IMR-90 (cell line): ENCODE data around the gene TRAPPC12. TPM values are rescaled to one million over a fixed set of nuclear protein-coding genes. Genes with fewer than 3 reads are reported as not detected.

ENCODE experiments used
- ATAC-seq: fragments of 200-7000 bp; cut with Tn5 transposase; 2 replicates; pipeline ENCODE4 v1.9.1; 2020; ENCODE audit warnings: low read depth, mild to moderate bottlenecking, moderate library complexity
- BruUV-seq: library from RNA; stranded (reverse); fragments of 400-500 nt; replicated peaks from 2 replicates; lab custom pipeline; 2021; lab: Mats Ljungman, UMichigan
- CTCF ChIA-PET: fragments of 300-600 bp; formaldehyde crosslinking; extraction: SDS; loops from one replicate; lab custom pipeline; 2021; ENCODE audit warnings: antibody characterized with exemption; lab: Yijun Ruan, JAX
- POLR2A ChIA-PET: fragments of 300-600 bp; sonication (Branson Sonifier 250); formaldehyde crosslinking; loops from one replicate; lab custom pipeline; 2022; ENCODE audit warnings: antibody characterized with exemption; ENCODE audit not compliant: unreplicated experiment; lab: Charles Lee
- DNase-seq: peaks from one replicate; pipeline ENCODE4 v3.0.0; 2013
- H2AFZ ChIP-seq: replicated peaks from 2 replicates; pipeline ENCODE3; 2013; ENCODE audit warnings: low read length, mild to moderate bottlenecking; ENCODE audit not compliant: poor library complexity
- H2AK5ac ChIP-seq: 2 replicates; pipeline ENCODE4 v1.6.1; 2013; ENCODE audit warnings: low read depth, low read length, inconsistent platforms
- H2AK9ac ChIP-seq: replicated peaks from 2 replicates; pipeline ENCODE3; 2013; ENCODE audit warnings: mild to moderate bottlenecking, low read depth, low read length, moderate library complexity; ENCODE audit not compliant: poor library complexity
- H2BK120ac ChIP-seq: 2 replicates; pipeline ENCODE4 v1.6.1; 2013; ENCODE audit warnings: low read depth, low read length, inconsistent platforms
- H2BK15ac ChIP-seq: 3 replicates; pipeline ENCODE4 v1.6.1; 2013; ENCODE audit warnings: low read depth, low read length, inconsistent platforms
- H2BK20ac ChIP-seq: 2 replicates; pipeline ENCODE4 v1.6.1; 2013; ENCODE audit warnings: low read depth, mild to moderate bottlenecking, inconsistent platforms, low read length, moderate library complexity
- H2BK5ac ChIP-seq: 2 replicates; pipeline ENCODE4 v1.6.1; 2013; ENCODE audit warnings: mild to moderate bottlenecking, low read depth, low read length, inconsistent platforms; ENCODE audit not compliant: poor library complexity, severe bottlenecking
- H3K14ac ChIP-seq: replicated peaks from 2 replicates; pipeline ENCODE4 v1.6.1; 2013; ENCODE audit warnings: low read depth, low read length, inconsistent platforms
- H3K18ac ChIP-seq: 2 replicates; pipeline ENCODE4 v1.6.1; 2013; ENCODE audit warnings: low read depth, low read length, control low read depth
- H3K23ac ChIP-seq: 2 replicates; pipeline ENCODE4 v1.6.1; 2013; ENCODE audit warnings: low read depth, low read length, inconsistent platforms
- H3K27ac ChIP-seq: 2 replicates; pipeline ENCODE4 v1.5.1; 2013; ENCODE audit warnings: mild to moderate bottlenecking, control low read depth, low read length; ENCODE audit not compliant: insufficient read depth
- H3K27me3 ChIP-seq: 2 replicates; pipeline ENCODE4 v1.6.1; 2013; ENCODE audit warnings: low read length; ENCODE audit not compliant: control insufficient read depth, insufficient read depth
- H3K36me3 ChIP-seq: 2 replicates; pipeline ENCODE4 v1.6.1; 2013; ENCODE audit warnings: low read length, mixed read lengths; ENCODE audit not compliant: control insufficient read depth, insufficient read depth
- H3K4ac ChIP-seq: 2 replicates; pipeline ENCODE4 v1.6.1; 2013; ENCODE audit warnings: low read depth, low read length, inconsistent platforms
- H3K4me1 ChIP-seq: 2 replicates; pipeline ENCODE4 v1.6.1; 2013; ENCODE audit warnings: low read length, mixed read lengths; ENCODE audit not compliant: control insufficient read depth, insufficient read depth
- H3K4me2 ChIP-seq: 2 replicates; pipeline ENCODE4 v1.6.1; 2013; ENCODE audit warnings: low read depth, mild to moderate bottlenecking, control low read depth, low read length, moderate library complexity
- H3K4me3 ChIP-seq: 2 replicates; pipeline ENCODE4 v1.5.1; 2013; ENCODE audit warnings: low read depth, mild to moderate bottlenecking, control low read depth, low read length, moderate library complexity; ENCODE audit not compliant: insufficient read depth
- H3K56ac ChIP-seq: 2 replicates; pipeline ENCODE4 v1.6.1; 2013; ENCODE audit warnings: low read length, inconsistent platforms; ENCODE audit not compliant: insufficient read depth; ENCODE audit errors: extremely low read depth
- H3K79me1 ChIP-seq, 2 experiments: 2 replicates each; pipeline ENCODE4 v1.6.1; 2013; ENCODE audit warnings: low read length in 2 of 2, inconsistent platforms in 1 of 2, low read depth in 1 of 2
- H3K9ac ChIP-seq: 2 replicates; pipeline ENCODE4 v1.6.1; 2013; ENCODE audit warnings: low read depth, low read length, control low read depth
- H3K9me1 ChIP-seq: 2 replicates; pipeline ENCODE4 v1.6.1; 2013; ENCODE audit warnings: low read length, inconsistent platforms; ENCODE audit not compliant: insufficient read depth
- H3K9me3 ChIP-seq: 2 replicates; pipeline ENCODE4 v1.6.1; 2013; ENCODE audit warnings: low read length; ENCODE audit not compliant: control insufficient read depth, insufficient read depth
- H4K20me1 ChIP-seq: 2 replicates; pipeline ENCODE4 v1.6.1; 2013; ENCODE audit warnings: low read length, inconsistent platforms; ENCODE audit not compliant: insufficient read depth
- H4K5ac ChIP-seq: 2 replicates; pipeline ENCODE4 v1.6.1; 2013; ENCODE audit warnings: mild to moderate bottlenecking, low read depth, low read length, control low read depth
- H4K8ac ChIP-seq, 2 experiments: 2 replicates each; pipeline ENCODE4 v1.6.1; 2013; ENCODE audit warnings: low read depth in 2 of 2, low read length in 2 of 2, control low read depth in 1 of 2, inconsistent platforms in 1 of 2
- H4K91ac ChIP-seq: 2 replicates; pipeline ENCODE4 v1.6.1; 2013; ENCODE audit warnings: low read depth, low read length, inconsistent platforms; ENCODE audit not compliant: insufficient read depth
- BHLHE40 ChIP-seq: fragments of 150-350 bp; IDR thresholded peaks from 2 replicates; pipeline ENCODE4 v1.6.1; 2016; ENCODE audit warnings: mild to moderate bottlenecking, low read depth, low read length
- RAD21 ChIP-seq: IDR thresholded peaks from 2 replicates; pipeline ENCODE4 v1.6.1; 2012; ENCODE audit warnings: low read length, improper control_type of control experiment
- WGBS, 2 experiments: methylation state at CpG; one replicate each; pipeline versions ENCODE4 v1.1.5 to v1.1.7; 2013; ENCODE audit warnings: missing lambda C conversion rate in 2 of 2; ENCODE audit not compliant: insufficient read length in 1 of 2; ENCODE audit errors: extremely low coverage in 2 of 2; 5-methylcytosine and 5-hydroxymethylcytosine counted together
- dilution Hi-C: fragments of 300-500 bp; cut with HindIII; formaldehyde crosslinking; loops from one replicate; pipeline ENCODE4 v1.14.3; 2018; ENCODE audit warnings: low sequenced_read_pairs; ENCODE audit not compliant: unreplicated experiment
- in situ Hi-C: fragments of 300-500 bp; cut with MboI; formaldehyde crosslinking; loops from 3 replicates; pipeline ENCODE4 v1.14.3; 2019; ENCODE audit warnings: low sequenced_read_pairs, inconsistent platforms, mixed read lengths
- intact Hi-C: fragments of 100-400 bp; cut with micrococcal nuclease; formaldehyde crosslinking; loops from 2 replicates; pipeline ENCODE4 v1.10.0; 2022
- polyA plus RNA-seq, 3 experiments: library from polyadenylated mRNA; depleted of rRNA; stranded (reverse); fragments of >200 nt; gene quantifications; 2 replicates each; pipeline ENCODE4 v1.2.3, GENCODE V29; 2012; ENCODE audit warnings: low replicate concordance in 1 of 3
- total RNA-seq: library from RNA; depleted of rRNA; stranded (reverse); fragments of >200 nt; gene quantifications from 2 replicates; pipeline ENCODE4 v1.2.3, GENCODE V29; 2012

The TRAPPC12 gene
- total and polyA plus RNA-seq, 2 of the 4 experiments (the other 2 are of a cell fraction) = 25.8 to 69.9 TPM

GRCh38 chr2:3451926-3452671 is 72.6 kb downstream of the TRAPPC12 start:
- H2AK5ac ChIP-seq = no peak overlapping the region
- H3K56ac ChIP-seq = no peak overlapping the region
- no peak overlapping the region for H2AFZ ChIP-seq
- dilution Hi-C loops (no loop called here), intact Hi-C loops (no loop called here), in situ Hi-C loops (no loop called here)
- H2BK5ac ChIP-seq = no peak overlapping the region
- H4K20me1 ChIP-seq = no peaks in the 10 kb centered on the region; the same call in 1 of the 2 replicates
- no peak overlapping the region for H2BK20ac ChIP-seq
- peaks cover 4 to 6% of the 10 kb centered on the region in 2 experiments; a peak in 2 of 4 replicates for H3K79me1 ChIP-seq
- H3K14ac ChIP-seq = no peak overlapping the region
- H3K23ac ChIP-seq = no peak overlapping the region
- no peaks in the 10 kb centered on the region; the same call in 1 of the 2 replicates for H3K9me1 ChIP-seq
- H3K27me3 ChIP-seq = no peaks in the 10 kb centered on the region
- BruUV-seq = no TSS peak
- H3K9ac ChIP-seq = no peak overlapping the region
- no peak for TF ChIP-seq RAD21
- TF ChIP-seq BHLHE40 = no peak
- no peak overlapping the region for H3K18ac ChIP-seq
- no peak for DNase-seq
- no peaks in the 10 kb centered on the region for H3K4me1 ChIP-seq
- ATAC-seq = no peak
- no peak overlapping the region for H3K4me3 ChIP-seq
- H3K36me3 ChIP-seq = peaks cover 38% of the 10 kb centered on the region
- H2BK15ac ChIP-seq = no peak overlapping the region
- ChIA-PET POLR2A (no interaction called here), CTCF (interaction anchor here (0.9 to 2.9 kb wide), 2 partner anchors 10 to 14 kb away, joined by 4 to 14 read pairs; no protein-coding TSS in a partner anchor)
- no peak overlapping the region for H4K91ac ChIP-seq
- no peak overlapping the region for H2AK9ac ChIP-seq
- no peak overlapping the region for H3K4me2 ChIP-seq
- no peaks in the 10 kb centered on the region for H3K9me3 ChIP-seq
- no peak overlapping the region for H3K27ac ChIP-seq
- 93% methylated on average over 8 of the region's 17 CpGs; no CpG with 5 or more reads in 1 of the 2 experiments for WGBS, 2 experiments
- no peak overlapping the region for H4K5ac ChIP-seq
- H4K8ac ChIP-seq = no peak overlapping the region
- no peak overlapping the region for H2BK120ac ChIP-seq
- no peak overlapping the region for H3K4ac ChIP-seq
